HL-60 (cell line): Measurements from ENCODE around the gene WNT7B.

Experiments
- POLR2AphosphoS5 ChIP-seq: IDR thresholded peaks from 2 replicates; pipeline ENCODE4 v1.6.1; 2012; ENCODE audit warnings: low read depth
- TF ChIP-seq, protein P1 (sequence below): IDR thresholded peaks from one replicate; pipeline ENCODE4 v1.5.1; 2011; ENCODE audit warnings: low read length, control low read depth, inconsistent platforms; ENCODE audit not compliant: insufficient read depth

DNA sequence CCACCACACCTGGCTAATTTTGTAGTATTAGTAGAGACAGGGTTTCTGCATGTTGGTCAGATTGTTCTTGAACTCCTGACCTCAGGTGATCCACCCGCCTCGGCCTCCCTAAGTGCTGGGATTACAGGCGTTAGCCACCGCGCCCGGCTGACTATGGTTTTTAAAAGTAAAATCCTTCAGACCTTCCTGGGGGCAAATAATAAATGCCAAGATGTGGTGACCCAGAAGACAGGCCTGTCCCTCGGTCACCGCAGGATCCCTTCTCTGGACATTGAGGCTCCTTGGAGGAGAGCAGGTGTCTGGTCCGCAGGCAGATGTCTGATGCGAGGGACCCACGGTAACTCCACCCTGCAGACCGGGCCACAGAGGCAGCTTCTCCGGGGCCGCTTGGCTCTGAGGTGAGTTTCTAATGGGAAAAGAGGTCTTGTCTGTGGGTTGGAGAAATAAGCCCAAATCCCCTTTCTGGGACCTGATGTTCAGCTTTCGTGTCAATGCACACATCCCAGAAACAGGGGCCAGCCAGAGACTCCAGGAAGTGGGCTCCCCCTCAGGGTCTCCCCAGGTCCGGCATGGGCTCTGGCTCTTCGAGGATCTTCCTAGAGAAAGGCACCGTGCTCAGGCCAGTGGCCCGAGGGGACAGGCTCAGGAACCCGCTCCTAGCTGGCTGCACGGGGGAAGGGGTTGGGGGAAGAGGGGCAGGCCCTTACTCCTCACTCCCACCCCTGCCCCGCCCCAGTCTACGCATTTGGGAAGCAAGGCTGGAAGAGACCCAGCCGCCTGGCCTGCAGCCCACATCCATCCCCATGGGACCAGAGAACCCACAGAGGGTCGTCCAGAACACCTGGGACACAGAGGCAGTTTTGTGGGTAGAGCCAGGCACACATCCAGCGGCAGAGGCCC lies 100.6 kb downstream of the WNT7B start:
- TF ChIP-seq, protein P1, sequence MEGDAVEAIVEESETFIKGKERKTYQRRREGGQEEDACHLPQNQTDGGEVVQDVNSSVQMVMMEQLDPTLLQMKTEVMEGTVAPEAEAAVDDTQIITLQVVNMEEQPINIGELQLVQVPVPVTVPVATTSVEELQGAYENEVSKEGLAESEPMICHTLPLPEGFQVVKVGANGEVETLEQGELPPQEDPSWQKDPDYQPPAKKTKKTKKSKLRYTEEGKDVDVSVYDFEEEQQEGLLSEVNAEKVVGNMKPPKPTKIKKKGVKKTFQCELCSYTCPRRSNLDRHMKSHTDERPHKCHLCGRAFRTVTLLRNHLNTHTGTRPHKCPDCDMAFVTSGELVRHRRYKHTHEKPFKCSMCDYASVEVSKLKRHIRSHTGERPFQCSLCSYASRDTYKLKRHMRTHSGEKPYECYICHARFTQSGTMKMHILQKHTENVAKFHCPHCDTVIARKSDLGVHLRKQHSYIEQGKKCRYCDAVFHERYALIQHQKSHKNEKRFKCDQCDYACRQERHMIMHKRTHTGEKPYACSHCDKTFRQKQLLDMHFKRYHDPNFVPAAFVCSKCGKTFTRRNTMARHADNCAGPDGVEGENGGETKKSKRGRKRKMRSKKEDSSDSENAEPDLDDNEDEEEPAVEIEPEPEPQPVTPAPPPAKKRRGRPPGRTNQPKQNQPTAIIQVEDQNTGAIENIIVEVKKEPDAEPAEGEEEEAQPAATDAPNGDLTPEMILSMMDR: no peak
- TF ChIP-seq POLR2AphosphoS5: no peak
